ENCODE data around the gene CTTNBP2.

Gene CTTNBP2

GRCh38 chr7:117894037-117894436, 20.8 kb upstream of the CTTNBP2 start:
- H3F3A ChIP-seq (ENCODE audit: insufficient read depth, low read length): no peaks in the 10 kb centered on the region
- no peak overlapping the region for H3K27ac ChIP-seq (ENCODE audit: low read length)
- no peak overlapping the region for H3K9ac ChIP-seq (ENCODE audit: low read length)
- no peaks in the 10 kb centered on the region for H3K4me1 ChIP-seq (ENCODE audit: low read length)
- H3K9me2 ChIP-seq (replicated peaks; ENCODE audit: insufficient read depth, low read length): no peaks in the 10 kb centered on the region
- no peak for DNase-seq
- no peaks in the 10 kb centered on the region for H3K9me3 ChIP-seq (replicated peaks; ENCODE audit: insufficient read depth, low read length)
- no peaks in the 10 kb centered on the region for H3K27me3 ChIP-seq (replicated peaks; ENCODE audit: insufficient read depth, low read length)
- no peak overlapping the region for H3K4me3 ChIP-seq (ENCODE audit: low read length)
- H3K79me2 ChIP-seq (ENCODE audit: low read length): no peaks in the 10 kb centered on the region
- TF ChIP-seq CTCF (IDR thresholded peaks at IDR 0.05; ENCODE audit: low read length): no peak
- TF ChIP-seq EZH2phosphoT487 (IDR thresholded peaks at IDR 0.05; ENCODE audit: low read length): no peak
- no peak for TF ChIP-seq EZH2 (optimal IDR thresholded peaks at IDR 0.05; ENCODE audit: low read depth, low read length)
- no peak overlapping the region for H3K4me2 ChIP-seq (ENCODE audit: low read depth, low read length)
- H4K20me1 ChIP-seq (ENCODE audit: insufficient read depth, low read length): no peaks in the 10 kb centered on the region
- no peak overlapping the region for H2AFZ ChIP-seq (ENCODE audit: low read length)
- no peaks in the 10 kb centered on the region for H3K36me3 ChIP-seq (replicated peaks; ENCODE audit: insufficient read depth, low read length)

GRCh38 chr7:117892821-117893220, 19.6 kb upstream of the CTTNBP2 start:
- Histone ChIP-seq H3K9me3 (replicated peaks; ENCODE audit: insufficient read depth, low read length) (no peaks in the 10 kb centered on the region), H3K79me2 (ENCODE audit: low read length) (no peaks in the 10 kb centered on the region), H3K9me2 (replicated peaks; ENCODE audit: insufficient read depth, low read length) (no peaks in the 10 kb centered on the region), H3K4me2 (ENCODE audit: low read depth, low read length) (no peak overlapping the region), H3K27me3 (replicated peaks; ENCODE audit: insufficient read depth, low read length) (no peaks in the 10 kb centered on the region), H2AFZ (ENCODE audit: low read length) (no peak overlapping the region), H3K9ac (ENCODE audit: low read length) (no peak overlapping the region), H3K36me3 (replicated peaks; ENCODE audit: insufficient read depth, low read length) (no peaks in the 10 kb centered on the region), H3K27ac (ENCODE audit: low read length) (no peak overlapping the region), H4K20me1 (ENCODE audit: insufficient read depth, low read length) (no peaks in the 10 kb centered on the region), H3F3A (ENCODE audit: insufficient read depth, low read length) (no peaks in the 10 kb centered on the region), H3K4me3 (ENCODE audit: low read length) (no peak overlapping the region), H3K4me1 (ENCODE audit: low read length) (no peaks in the 10 kb centered on the region)
- TF ChIP-seq CTCF (IDR thresholded peaks at IDR 0.05; ENCODE audit: low read length) (no peak), EZH2phosphoT487 (IDR thresholded peaks at IDR 0.05; ENCODE audit: low read length) (no peak), EZH2 (optimal IDR thresholded peaks at IDR 0.05; ENCODE audit: low read depth, low read length) (no peak)
- DNase-seq: no peak

GRCh38 chr7:117889611-117890010, 16.4 kb upstream of the CTTNBP2 start:
- H3K4me2 ChIP-seq (ENCODE audit: low read depth, low read length): no peak overlapping the region
- H3K36me3 ChIP-seq (replicated peaks; ENCODE audit: insufficient read depth, low read length): no peaks in the 10 kb centered on the region
- DNase-seq: no peak
- no peak for TF ChIP-seq EZH2phosphoT487 (IDR thresholded peaks at IDR 0.05; ENCODE audit: low read length)
- TF ChIP-seq EZH2 (optimal IDR thresholded peaks at IDR 0.05; ENCODE audit: low read depth, low read length): no peak
- TF ChIP-seq CTCF (IDR thresholded peaks at IDR 0.05; ENCODE audit: low read length): no peak
- H3K79me2 ChIP-seq (ENCODE audit: low read length): no peaks in the 10 kb centered on the region
- no peaks in the 10 kb centered on the region for H4K20me1 ChIP-seq (ENCODE audit: insufficient read depth, low read length)
- no peaks in the 10 kb centered on the region for H3K9me3 ChIP-seq (replicated peaks; ENCODE audit: insufficient read depth, low read length)
- no peaks in the 10 kb centered on the region for H3K9me2 ChIP-seq (replicated peaks; ENCODE audit: insufficient read depth, low read length)
- no peak overlapping the region for H3K27ac ChIP-seq (ENCODE audit: low read length)
- H3K4me1 ChIP-seq (ENCODE audit: low read length): no peaks in the 10 kb centered on the region
- H3K27me3 ChIP-seq (replicated peaks; ENCODE audit: insufficient read depth, low read length): no peaks in the 10 kb centered on the region
- H2AFZ ChIP-seq (ENCODE audit: low read length): no peak overlapping the region
- H3K9ac ChIP-seq (ENCODE audit: low read length): no peak overlapping the region
- H3K4me3 ChIP-seq (ENCODE audit: low read length): no peak overlapping the region
- H3F3A ChIP-seq (ENCODE audit: insufficient read depth, low read length): no peaks in the 10 kb centered on the region
